H1 (cell line): ENCODE results near the gene ZFP64. TPM values are rescaled to one million over a fixed set of nuclear protein-coding genes. Genes with fewer than 3 reads are reported as not detected.

Experiments
- CBX5 ChIP-seq: fragments of 300-800, 300-1000 bp; sonication (generic); IDR thresholded peaks from 2 replicates; pipeline ENCODE4 v1.7.1; 2016; ENCODE audit warnings: antibody characterized with exemption, low read length, low read depth
- CHD1 ChIP-seq: IDR thresholded peaks from 2 replicates; pipeline ENCODE4 v1.6.1; 2012; ENCODE audit warnings: low read depth, low read length, improper control_type of control experiment
- CHD7 ChIP-seq: fragments of 300-600 bp; sonication (generic); IDR thresholded peaks from 2 replicates; pipeline ENCODE4 v1.7.1; 2012; ENCODE audit warnings: low read length, moderate library complexity, mild to moderate bottlenecking, inconsistent platforms; ENCODE audit not compliant: insufficient replicate concordance
- E2F6 ChIP-seq: IDR thresholded peaks from 2 replicates; pipeline ENCODE4 v1.6.1; 2012; ENCODE audit warnings: inconsistent platforms
- EGR1 ChIP-seq: IDR thresholded peaks from 2 replicates; pipeline ENCODE4 v1.6.1; 2011; ENCODE audit warnings: low read depth, low read length, borderline replicate concordance
- FOSL1 ChIP-seq: IDR thresholded peaks from 2 replicates; pipeline ENCODE4 v1.6.1; 2011; ENCODE audit warnings: mild to moderate bottlenecking, low read depth, low read length, moderate library complexity; ENCODE audit not compliant: insufficient read depth
- HDAC6 ChIP-seq: IDR thresholded peaks from one replicate; pipeline ENCODE4 v1.7.1; 2012; ENCODE audit warnings: low read depth, mild to moderate bottlenecking, inconsistent platforms, low read length, moderate library complexity
- POLR2AphosphoS5 ChIP-seq: IDR thresholded peaks from 2 replicates; pipeline ENCODE4 v1.6.1; 2011; ENCODE audit warnings: low read depth, low read length
- RNF2 ChIP-seq: fragments of 200-900, 300-1000 bp; sonication (generic); IDR thresholded peaks from 2 replicates; pipeline ENCODE4 v1.7.1; 2016; ENCODE audit warnings: borderline replicate concordance, low read depth, mild to moderate bottlenecking, antibody characterized with exemption, low read length; ENCODE audit not compliant: poor library complexity, severe bottlenecking; ENCODE audit errors: missing control alignments
- SIX5 ChIP-seq: IDR thresholded peaks from 2 replicates; pipeline ENCODE4 v1.6.1; 2011; ENCODE audit warnings: mild to moderate bottlenecking, low read depth, low read length
- polyA plus RNA-seq, 7 experiments: library from polyadenylated mRNA; depleted of rRNA in 3 of 7; stranded (reverse) in 5 of 7; unstranded in 2 of 7; fragments of >200 nt in 5 of 7; fragments of 200-250 nt in 2 of 7; gene quantifications; 1 replicate in 5 of 7; 2 replicates in 1 of 7; 4 replicates in 1 of 7; pipeline versions ENCODE4 v1.2.1 to v1.2.3, GENCODE V29; 2011 to 2013; ENCODE audit warnings: missing spikeins in 2 of 7, mixed read lengths in 2 of 7
- total RNA-seq: library from RNA; stranded (reverse); fragmentation: NEBNext Ultra II Directional; extraction: Animal tissue kit (Norgen Biotek cat#: 25700); gene quantifications from 2 replicates; pipeline ENCODE4 v1.2.1, GENCODE V29; 2021

ZFP64 gene
- total and polyA plus RNA-seq, 2 of the 8 experiments (the other 6 are each of a cell fraction or from before 2014, with no cell fraction given) = 25.3 to 43.7 TPM

GRCh38 chr20:52172392-52173047 lies 19.1 kb downstream of the ZFP64 start (continued):
- TF ChIP-seq CHD7 (no peak), FOSL1 (no peak), POLR2AphosphoS5 (no peak), CBX5 (no peak), CHD1 (no peak), EGR1 (no peak), RNF2 (no peak), E2F6 (no peak), SIX5 (no peak), HDAC6 (no peak)
